Activated CD4-positive, alpha-beta T cell treated with anti-CD3 and anti-CD28 coated beads, Interleukin-2, amount 10 ng/mL, durations not matched to agents 7 days and 5 days (primary cell): ENCODE data around the gene NHSL1. TPM values are rescaled to one million over a fixed set of nuclear protein-coding genes. Genes with fewer than 3 reads are reported as not detected.
"Not testable (repeated sequence)": the region's sequence is repeated elsewhere in the genome, so short reads cannot be mapped to it uniquely, and the experiment has no call there.

Experiments used
- CTCF ChIA-PET: fragments of 350-600 bp; sonication (Branson Sonifier 250); formaldehyde crosslinking; loops from one replicate; lab custom pipeline; 2021; ENCODE audit warnings: antibody characterized with exemption; lab: Charles Lee
- POLR2A ChIA-PET: fragments of 350-600 bp; sonication (Branson Sonifier 250); formaldehyde crosslinking; loops from one replicate; lab custom pipeline; 2021; ENCODE audit warnings: antibody characterized with exemption; lab: Charles Lee
- DNase-seq: peaks from one replicate; pipeline ENCODE4 v3.0.0-alpha.2; 2020
- H3K27ac Mint-ChIP-seq: one replicate; pipeline ENCODE4 v1.8.0; 2021; ENCODE audit warnings: mild to moderate bottlenecking, moderate library complexity, mixed read lengths
- H3K27me3 Mint-ChIP-seq: one replicate; pipeline ENCODE4 v1.8.0; 2021; ENCODE audit warnings: mixed read lengths
- H3K36me3 Mint-ChIP-seq: one replicate; pipeline ENCODE4 v1.8.0; 2021; ENCODE audit warnings: low read depth, mixed read lengths
- H3K4me1 Mint-ChIP-seq: one replicate; pipeline ENCODE4 v1.8.0; 2021; ENCODE audit warnings: mixed read lengths
- H3K4me3 Mint-ChIP-seq: one replicate; pipeline ENCODE4 v1.8.0; 2021; ENCODE audit warnings: mild to moderate bottlenecking, moderate library complexity, mixed read lengths
- H3K9me3 Mint-ChIP-seq: one replicate; pipeline ENCODE4 v1.8.0; 2021; ENCODE audit warnings: mixed read lengths
- total RNA-seq, 2 experiments: library from RNA; stranded (reverse); gene quantifications; one replicate each; pipeline ENCODE4 v1.2.3, GENCODE V29; 2021

NHSL1 gene
- total RNA-seq, 2 experiments from 2014 or later, result 0.22 to 0.54 TPM

- H3K27me3 Mint-ChIP-seq, result not testable (repeated sequence)
These were observed 74.0 kb downstream of the NHSL1 start for GRCh38 chr6:138425256-138425655.

DNA sequence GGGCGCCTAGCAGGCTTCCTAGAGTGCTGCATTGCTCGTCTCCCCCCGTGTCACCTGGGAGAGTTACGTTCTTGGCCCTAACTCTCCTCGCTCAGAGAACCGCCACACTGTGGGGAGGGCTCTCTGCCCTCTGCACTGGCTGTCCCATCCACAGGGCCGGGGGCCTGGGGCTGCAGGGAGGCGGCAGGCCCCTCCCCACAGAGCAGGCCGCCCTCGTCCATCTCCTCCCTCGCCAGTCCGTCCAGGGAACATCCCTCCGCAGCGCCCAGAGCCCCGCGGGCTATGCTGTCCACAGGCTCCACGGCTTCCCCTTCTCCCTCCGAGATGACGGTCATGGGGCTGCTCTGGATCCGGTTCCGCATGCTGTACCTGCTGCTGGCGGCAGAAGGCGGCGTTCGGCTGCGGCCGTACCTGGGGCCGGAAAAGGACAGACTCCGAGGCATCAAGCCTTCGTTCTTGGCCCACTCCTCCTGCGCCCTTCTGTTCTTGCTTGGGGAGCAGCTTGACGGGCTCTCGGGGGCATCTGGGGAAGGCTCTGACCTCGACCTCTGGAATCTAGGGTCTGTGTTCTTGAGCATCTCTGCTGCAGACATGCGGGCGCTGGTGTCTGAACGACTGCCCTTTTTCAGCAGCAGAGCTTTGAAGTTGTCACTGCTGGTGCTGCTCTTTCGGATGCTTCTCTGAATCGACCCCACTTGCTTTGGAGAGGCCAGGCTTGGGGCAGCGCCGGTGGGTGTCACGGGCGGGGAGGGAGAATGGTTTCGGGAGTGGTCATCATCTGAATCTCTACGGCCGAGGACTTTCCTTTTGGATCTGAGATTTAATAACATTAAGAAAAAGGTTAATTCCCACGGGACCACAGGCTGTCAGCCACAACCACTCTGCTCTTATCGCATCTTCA, 75.0 kb downstream of the NHSL1 start:
- H3K27ac Mint-ChIP-seq, result no peak overlapping the region
- H3K4me3 Mint-ChIP-seq, result no peak overlapping the region
- H3K9me3 Mint-ChIP-seq, result no peaks in the 10 kb centered on the region
- ChIA-PET CTCF (interaction anchor here (0.6 kb wide), 1 partner anchor 26 kb away, joined by 4 read pairs; no protein-coding TSS in a partner anchor), POLR2A (no interaction called here)
- no peaks in the 10 kb centered on the region for H3K36me3 Mint-ChIP-seq
- H3K4me1 Mint-ChIP-seq, result peaks cover 8% of the 10 kb centered on the region
- H3K27me3 Mint-ChIP-seq, result no peaks in the 10 kb centered on the region
- DNase-seq, result peak; percentile 3

More at GRCh38 chr6:138425256-138425655, 74.0 kb downstream of the NHSL1 start:
- H3K4me1 Mint-ChIP-seq, DNase-seq, CTCF ChIA-PET, H3K9me3 Mint-ChIP-seq, H3K4me3 Mint-ChIP-seq, H3K36me3 Mint-ChIP-seq, H3K27ac Mint-ChIP-seq: not testable (repeated sequence)
- POLR2A ChIA-PET, result interaction anchor here (0.6 kb wide), 1 partner anchor 34 kb away, joined by 4 read pairs; no protein-coding TSS in a partner anchor

DNA sequence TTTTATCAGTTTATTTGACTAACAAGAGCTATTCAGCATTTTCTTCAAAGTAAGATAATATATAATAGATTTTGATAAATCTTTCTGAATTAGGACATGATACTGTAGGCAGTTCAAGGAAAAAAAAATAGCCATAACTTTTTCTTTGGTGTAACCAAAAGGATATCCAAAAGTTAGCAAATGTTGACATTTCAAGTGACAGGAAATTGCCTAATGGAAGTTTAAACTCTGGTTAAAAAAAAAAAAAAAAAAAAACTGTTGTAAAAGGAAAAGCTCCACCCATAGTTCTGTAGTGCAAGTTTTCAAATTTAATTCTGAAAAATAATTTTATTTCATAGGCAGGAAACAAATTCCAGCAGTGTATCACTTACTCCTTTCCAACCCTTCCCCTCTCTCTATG, 76.4 kb downstream of the NHSL1 start:
- CTCF ChIA-PET, result no interaction called here

DNA sequence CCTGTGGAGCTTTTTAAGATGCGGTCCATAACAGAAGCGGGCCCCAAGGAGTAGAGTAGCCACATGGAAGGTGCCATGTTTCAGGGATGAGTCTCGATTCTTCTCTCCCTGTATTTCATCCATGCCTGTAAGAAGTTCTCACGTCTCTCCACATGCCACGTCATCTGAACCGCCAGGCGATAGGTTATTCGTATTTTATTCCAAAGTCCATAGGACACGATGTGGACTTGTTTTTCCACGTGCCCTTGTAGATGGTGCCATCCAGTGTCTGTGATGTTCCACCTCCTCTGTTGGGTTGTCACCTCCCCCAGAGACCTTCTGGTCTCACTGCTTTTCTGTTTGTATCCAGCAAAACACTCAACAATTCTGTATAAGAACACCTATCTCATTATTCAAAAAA, 77.7 kb downstream of the NHSL1 start:
- POLR2A ChIA-PET, result no interaction called here
- no peak overlapping the region for H3K27ac Mint-ChIP-seq
- peaks cover 8% of the 10 kb centered on the region for H3K4me1 Mint-ChIP-seq
- no peak overlapping the region for H3K4me3 Mint-ChIP-seq
- no peaks in the 10 kb centered on the region for H3K27me3 Mint-ChIP-seq
- peaks cover 3% of the 10 kb centered on the region for H3K9me3 Mint-ChIP-seq
- DNase-seq, result peak; percentile 3
- no peaks in the 10 kb centered on the region for H3K36me3 Mint-ChIP-seq
- CTCF ChIA-PET, result interaction anchor here (0.6 kb wide), 1 partner anchor 429 kb away, joined by 3 read pairs; no protein-coding TSS in a partner anchor

More for the DNA sequence above, 76.4 kb downstream of the NHSL1 start:
- H3K9me3 Mint-ChIP-seq, result peaks cover 3% of the 10 kb centered on the region
- peaks cover 8% of the 10 kb centered on the region for H3K4me1 Mint-ChIP-seq
- no peak for DNase-seq
- POLR2A ChIA-PET, result no interaction called here
- no peak overlapping the region for H3K4me3 Mint-ChIP-seq
- no peaks in the 10 kb centered on the region for H3K27me3 Mint-ChIP-seq
- no peaks in the 10 kb centered on the region for H3K36me3 Mint-ChIP-seq
- H3K27ac Mint-ChIP-seq, result no peak overlapping the region

- Mint-ChIP-seq H3K27ac (no peak overlapping the region), H3K9me3 (peaks cover 3% of the 10 kb centered on the region), H3K4me3 (no peak overlapping the region), H3K27me3 (no peaks in the 10 kb centered on the region), H3K36me3 (no peaks in the 10 kb centered on the region), H3K4me1 (peaks cover 8% of the 10 kb centered on the region)
- POLR2A ChIA-PET, result no interaction called here
- CTCF ChIA-PET, result no interaction called here
- peak; percentile 1 for DNase-seq
These were observed 78.2 kb downstream of the NHSL1 start for GRCh38 chr6:138421089-138421488.

DNA sequence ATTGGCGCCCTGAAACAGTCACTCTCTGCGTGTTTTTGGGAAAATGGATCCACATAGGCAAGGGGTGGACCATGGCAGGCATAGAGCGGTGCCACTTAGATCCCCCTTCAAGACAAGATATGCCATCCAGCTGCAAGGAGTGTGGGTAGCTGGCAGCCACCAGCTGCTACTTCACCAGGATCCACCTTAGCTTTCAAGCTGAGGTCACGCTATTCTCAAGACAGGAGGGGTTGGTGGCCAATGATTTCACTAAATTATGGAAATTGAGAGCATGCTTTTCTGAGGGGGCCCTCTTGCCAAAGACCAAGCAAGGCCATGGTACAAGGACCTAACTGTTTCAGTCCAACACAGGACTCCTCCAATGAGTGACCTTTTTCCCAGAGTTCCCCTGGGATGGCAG, 78.9 kb downstream of the NHSL1 start:
- Mint-ChIP-seq H3K9me3 (peaks cover 3% of the 10 kb centered on the region), H3K36me3 (no peaks in the 10 kb centered on the region), H3K4me1 (peaks cover 8% of the 10 kb centered on the region), H3K4me3 (no peak overlapping the region), H3K27ac (no peak overlapping the region), H3K27me3 (no peaks in the 10 kb centered on the region)
- DNase-seq, result no peak
- ChIA-PET POLR2A (no interaction called here), CTCF (no interaction called here)

DNA sequence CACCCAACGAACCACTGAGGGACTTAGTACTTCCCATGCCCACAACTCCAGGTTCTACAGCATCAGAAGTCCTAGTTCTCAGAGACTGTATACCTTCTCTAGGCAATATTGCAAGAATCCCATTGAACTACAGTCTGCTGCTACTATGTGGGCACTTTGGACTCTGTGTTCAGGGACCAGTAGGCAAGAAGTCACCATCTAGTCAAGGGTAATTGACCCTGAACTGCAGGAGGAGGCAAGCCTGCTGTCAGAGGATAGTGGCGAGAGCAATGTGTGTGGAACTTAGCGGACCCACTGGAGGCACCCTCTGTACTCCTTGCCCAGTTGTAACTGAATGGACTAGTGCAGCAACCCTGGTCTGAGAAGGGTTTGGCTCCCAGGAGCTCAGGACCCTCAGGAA, 79.5 kb downstream of the NHSL1 start:
- ChIA-PET CTCF (no interaction called here), POLR2A (no interaction called here)
- Mint-ChIP-seq H3K27me3 (no peaks in the 10 kb centered on the region), H3K9me3 (peaks cover 3% of the 10 kb centered on the region), H3K36me3 (no peaks in the 10 kb centered on the region), H3K4me1 (peaks cover 8% of the 10 kb centered on the region), H3K27ac (no peak overlapping the region), H3K4me3 (no peak overlapping the region)
- DNase-seq, result no peak

GRCh38 chr6:138418118-138418742, 81.1 kb downstream of the NHSL1 start:
- no peak overlapping the region for H3K4me3 Mint-ChIP-seq
- peaks cover 3% of the 10 kb centered on the region for H3K36me3 Mint-ChIP-seq
- H3K9me3 Mint-ChIP-seq, result peaks cover 3% of the 10 kb centered on the region
- no peak for DNase-seq
- POLR2A ChIA-PET, result interaction anchor here (0.6 kb wide), 1 partner anchor 56 kb away, joined by 4 read pairs; no protein-coding TSS in a partner anchor
- no peak overlapping the region for H3K27ac Mint-ChIP-seq
- peaks cover 5% of the 10 kb centered on the region for H3K4me1 Mint-ChIP-seq
- CTCF ChIA-PET, result interaction anchor here (0.6 kb wide), 1 partner anchor 178 kb away, joined by 3 read pairs; no protein-coding TSS in a partner anchor
- no peaks in the 10 kb centered on the region for H3K27me3 Mint-ChIP-seq

GRCh38 chr6:138417493-138418117, 81.7 kb downstream of the NHSL1 start:
- H3K4me3 Mint-ChIP-seq, result no peak overlapping the region
- H3K27me3 Mint-ChIP-seq, result no peaks in the 10 kb centered on the region
- CTCF ChIA-PET, result interaction anchor here (0.6 kb wide), 1 partner anchor 178 kb away, joined by 3 read pairs; no protein-coding TSS in a partner anchor
- no peak for DNase-seq
- H3K9me3 Mint-ChIP-seq, result peaks cover 3% of the 10 kb centered on the region
- peaks cover 7% of the 10 kb centered on the region for H3K36me3 Mint-ChIP-seq
- H3K27ac Mint-ChIP-seq, result no peak overlapping the region
- POLR2A ChIA-PET, result no interaction called here
- H3K4me1 Mint-ChIP-seq, result peaks cover 1% of the 10 kb centered on the region

DNA sequence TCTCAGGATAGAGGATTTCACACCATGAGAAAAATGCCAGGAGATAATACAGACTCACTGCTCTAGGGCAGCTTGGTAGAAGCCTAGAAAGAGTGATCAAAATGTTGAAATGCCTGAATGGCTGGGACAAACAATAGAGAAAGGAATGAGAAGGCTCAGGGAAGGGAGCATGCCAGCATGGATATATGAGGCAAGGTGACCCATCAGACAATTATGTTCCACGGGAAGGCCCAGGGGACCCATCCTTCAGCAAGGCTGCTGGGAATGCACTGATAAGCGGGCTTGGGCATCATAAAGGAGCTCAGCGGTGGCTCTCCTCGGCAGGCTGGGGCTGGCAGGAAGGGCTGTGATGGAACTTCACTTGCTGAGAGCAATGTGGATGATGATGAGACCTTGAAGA, 83.1 kb downstream of the NHSL1 start:
- Mint-ChIP-seq H3K27me3 (no peaks in the 10 kb centered on the region), H3K4me3 (no peak overlapping the region), H3K4me1 (peaks cover 7% of the 10 kb centered on the region), H3K27ac (no peak overlapping the region), H3K9me3 (peaks cover 3% of the 10 kb centered on the region), H3K36me3 (peaks cover 10% of the 10 kb centered on the region)
- ChIA-PET POLR2A (no interaction called here), CTCF (interaction anchor here (1.2 to 2.0 kb wide), 3 partner anchors 13 to 19 kb away, joined by 3 to 5 read pairs (median 4); no protein-coding TSS in a partner anchor)
- DNase-seq, result no peak

- no peaks in the 10 kb centered on the region for H3K27me3 Mint-ChIP-seq
- peaks cover 3% of the 10 kb centered on the region for H3K9me3 Mint-ChIP-seq
- H3K27ac Mint-ChIP-seq, result no peak overlapping the region
- no peak overlapping the region for H3K4me3 Mint-ChIP-seq
- H3K4me1 Mint-ChIP-seq, result peaks cover 13% of the 10 kb centered on the region
- CTCF ChIA-PET, result interaction anchor here (2.0 kb wide), 1 partner anchor 14 kb away, joined by 5 read pairs; no protein-coding TSS in a partner anchor
- peaks cover 10% of the 10 kb centered on the region for H3K36me3 Mint-ChIP-seq
- no peak for DNase-seq
- POLR2A ChIA-PET, result no interaction called here
These were observed 84.2 kb downstream of the NHSL1 start for GRCh38 chr6:138415125-138415524.

DNA sequence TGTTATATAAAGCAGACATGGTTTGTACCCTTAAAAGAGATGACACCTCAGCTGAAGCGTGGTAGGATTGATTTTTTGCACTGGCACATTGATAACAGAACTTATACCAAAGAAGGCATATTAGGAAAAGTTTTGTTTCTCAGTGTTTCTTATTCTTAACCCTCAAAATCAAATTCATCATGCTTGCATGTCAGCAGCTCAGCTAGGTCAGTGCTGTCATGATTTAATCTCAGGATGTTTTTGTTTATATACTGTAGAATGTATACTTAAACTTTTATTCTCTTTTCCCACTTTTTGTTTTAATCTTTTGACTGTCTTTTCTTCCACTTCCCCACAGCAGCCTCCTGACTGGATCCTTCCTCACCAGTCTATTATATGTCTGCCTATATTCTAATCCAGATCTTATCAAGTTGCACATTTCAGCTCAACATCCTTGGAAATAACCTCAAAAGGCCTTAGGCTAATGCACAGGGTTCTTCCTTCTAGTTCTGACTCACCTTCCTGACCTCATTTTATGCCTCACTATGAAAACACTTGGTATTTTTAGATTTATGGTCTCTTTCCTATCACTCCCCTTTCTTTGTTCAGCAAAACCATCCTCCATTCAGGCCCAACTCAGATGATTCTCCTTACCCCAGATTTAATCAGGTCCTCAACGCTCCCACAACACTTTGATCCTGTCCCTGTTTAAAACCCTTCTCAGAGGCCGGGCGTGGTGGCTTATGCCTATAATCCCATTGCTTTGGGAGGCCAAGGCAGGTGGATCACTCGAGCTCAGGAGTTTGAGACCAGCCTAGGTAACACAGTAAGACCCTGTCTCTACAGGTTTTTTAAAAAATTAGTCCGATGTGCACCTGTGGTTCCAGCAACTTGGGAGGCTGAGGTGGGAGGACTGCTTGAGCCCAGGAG, 88.1 kb downstream of the NHSL1 start:
- CTCF ChIA-PET, result interaction anchor here (0.6 to 1.4 kb wide), 3 partner anchors 16 to 820 kb away, joined by 3 to 4 read pairs (median 3); no protein-coding TSS in a partner anchor
- H3K27me3 Mint-ChIP-seq, result no peaks in the 10 kb centered on the region
- POLR2A ChIA-PET, result no interaction called here

More for the DNA sequence above, 88.1 kb downstream of the NHSL1 start:
- Mint-ChIP-seq H3K36me3 (peaks cover 24% of the 10 kb centered on the region), H3K9me3 (no peaks in the 10 kb centered on the region), H3K4me1 (peaks cover 17% of the 10 kb centered on the region), H3K27ac (peak overlapping the region; percentile 5), H3K4me3 (no peak overlapping the region)
- DNase-seq, result peak; percentile 10
